ENCODE results near the gene ICAM1.

Gene ICAM1

DNA sequence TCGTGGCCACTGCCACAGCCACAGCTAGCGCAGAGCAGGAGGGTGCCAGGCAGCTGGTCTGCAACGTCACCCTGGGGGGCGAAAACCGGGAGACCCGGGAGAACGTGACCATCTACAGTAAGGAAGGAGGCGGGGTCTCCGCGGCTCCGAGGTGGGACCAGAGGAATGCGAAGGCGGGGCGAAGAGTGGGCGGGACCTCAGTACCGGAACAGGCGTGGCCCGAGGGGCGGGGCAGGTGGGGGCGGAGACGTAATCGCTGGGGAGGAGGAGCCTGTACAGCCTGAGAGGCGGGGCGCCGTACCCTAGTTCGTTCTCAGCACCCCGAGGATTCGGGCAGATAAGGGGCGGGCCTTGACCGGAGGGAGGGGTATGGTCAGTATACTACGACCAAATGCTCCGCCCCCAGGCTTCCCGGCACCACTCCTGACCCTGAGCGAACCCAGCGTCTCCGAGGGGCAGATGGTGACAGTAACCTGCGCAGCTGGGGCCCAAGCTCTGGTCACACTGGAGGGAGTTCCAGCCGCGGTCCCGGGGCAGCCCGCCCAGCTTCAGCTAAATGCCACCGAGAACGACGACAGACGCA, 21.4 kb downstream of the ICAM1 start:
- no peak overlapping the region for H3K9ac ChIP-seq (ENCODE audit: low read length)
- H3K4me1 ChIP-seq (ENCODE audit: control insufficient read depth, insufficient read depth, low read length) = peaks cover 71% of the 10 kb centered on the region
- H3K4me3 ChIP-seq (ENCODE audit: low read length) = peak overlapping the region; percentile 8
- peaks cover 90% of the 10 kb centered on the region for H3K27me3 ChIP-seq (ENCODE audit: control insufficient read depth, insufficient read depth, low read length)
- H3K9me3 ChIP-seq (ENCODE audit: control insufficient read depth, low read length) = no peaks in the 10 kb centered on the region
- H3K36me3 ChIP-seq (ENCODE audit: control insufficient read depth, insufficient read depth, low read length) = no peaks in the 10 kb centered on the region

DNA sequence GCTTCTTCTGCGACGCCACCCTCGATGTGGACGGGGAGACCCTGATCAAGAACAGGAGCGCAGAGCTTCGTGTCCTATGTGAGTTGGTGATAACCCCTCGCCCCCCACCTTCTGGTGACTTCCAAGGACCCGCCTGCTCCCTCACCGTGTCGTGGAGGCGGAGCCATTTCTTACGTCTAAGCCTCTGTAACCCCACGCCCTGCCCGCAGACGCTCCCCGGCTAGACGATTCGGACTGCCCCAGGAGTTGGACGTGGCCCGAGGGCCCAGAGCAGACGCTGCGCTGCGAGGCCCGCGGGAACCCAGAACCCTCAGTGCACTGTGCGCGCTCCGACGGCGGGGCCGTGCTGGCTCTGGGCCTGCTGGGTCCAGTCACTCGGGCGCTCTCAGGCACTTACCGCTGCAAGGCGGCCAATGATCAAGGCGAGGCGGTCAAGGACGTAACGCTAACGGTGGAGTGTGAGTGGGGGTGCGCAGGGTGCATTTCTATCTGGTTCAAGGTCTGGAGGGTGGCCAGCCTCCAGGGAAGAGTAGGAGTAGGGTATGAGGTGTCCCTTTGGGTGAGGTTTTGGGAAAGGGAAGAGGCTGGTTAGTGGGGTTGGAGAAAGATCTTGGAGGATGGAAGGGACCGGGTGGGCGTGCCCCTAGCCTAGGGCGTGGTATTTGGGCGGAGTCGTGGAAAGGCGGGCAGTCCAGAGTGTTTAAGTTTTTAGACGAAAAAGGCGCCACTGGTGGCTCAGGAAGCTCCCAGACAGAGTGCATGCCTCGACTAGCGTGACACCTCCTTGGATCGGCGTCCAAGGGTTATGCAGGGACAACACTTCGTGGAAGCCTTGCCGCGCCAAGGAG, 22.1 kb downstream of the ICAM1 start:
- H3K9me3 ChIP-seq (ENCODE audit: control insufficient read depth, low read length) = no peaks in the 10 kb centered on the region
- H3K4me3 ChIP-seq (ENCODE audit: low read length) = peak overlapping the region; percentile 8
- H3K27me3 ChIP-seq (ENCODE audit: control insufficient read depth, insufficient read depth, low read length) = peaks cover 82% of the 10 kb centered on the region
- H3K9ac ChIP-seq (ENCODE audit: low read length) = no peak overlapping the region
- peaks cover 64% of the 10 kb centered on the region for H3K4me1 ChIP-seq (ENCODE audit: control insufficient read depth, insufficient read depth, low read length)
- no peaks in the 10 kb centered on the region for H3K36me3 ChIP-seq (ENCODE audit: control insufficient read depth, insufficient read depth, low read length)

DNA sequence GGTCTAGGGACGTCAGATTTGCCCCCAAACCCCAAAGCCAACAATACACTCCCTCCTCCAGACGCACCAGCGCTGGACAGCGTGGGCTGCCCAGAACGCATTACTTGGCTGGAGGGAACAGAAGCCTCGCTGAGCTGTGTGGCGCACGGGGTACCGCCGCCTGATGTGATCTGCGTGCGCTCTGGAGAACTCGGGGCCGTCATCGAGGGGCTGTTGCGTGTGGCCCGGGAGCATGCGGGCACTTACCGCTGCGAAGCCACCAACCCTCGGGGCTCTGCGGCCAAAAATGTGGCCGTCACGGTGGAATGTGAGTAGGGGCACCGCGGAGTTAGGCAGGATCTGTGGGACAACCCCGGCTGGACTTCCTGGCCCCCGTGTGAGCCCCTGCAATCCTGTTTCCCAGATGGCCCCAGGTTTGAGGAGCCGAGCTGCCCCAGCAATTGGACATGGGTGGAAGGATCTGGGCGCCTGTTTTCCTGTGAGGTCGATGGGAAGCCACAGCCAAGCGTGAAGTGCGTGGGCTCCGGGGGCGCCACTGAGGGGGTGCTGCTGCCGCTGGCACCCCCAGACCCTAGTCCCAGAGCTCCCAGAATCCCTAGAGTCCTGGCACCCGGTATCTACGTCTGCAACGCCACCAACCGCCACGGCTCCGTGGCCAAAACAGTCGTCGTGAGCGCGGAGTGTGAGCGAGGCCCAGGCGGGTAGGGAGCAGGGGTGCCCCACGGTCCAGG, 22.9 kb downstream of the ICAM1 start:
- no peaks in the 10 kb centered on the region for H3K36me3 ChIP-seq (ENCODE audit: control insufficient read depth, insufficient read depth, low read length)
- H3K9ac ChIP-seq (ENCODE audit: low read length) = no peak overlapping the region
- no peak overlapping the region for H3K4me3 ChIP-seq (ENCODE audit: low read length)
- H3K27me3 ChIP-seq (ENCODE audit: control insufficient read depth, insufficient read depth, low read length) = peaks cover 75% of the 10 kb centered on the region
- no peaks in the 10 kb centered on the region for H3K9me3 ChIP-seq (ENCODE audit: control insufficient read depth, low read length)
- H3K4me1 ChIP-seq (ENCODE audit: control insufficient read depth, insufficient read depth, low read length) = peaks cover 60% of the 10 kb centered on the region

- peaks cover 55% of the 10 kb centered on the region for H3K4me1 ChIP-seq (ENCODE audit: control insufficient read depth, insufficient read depth, low read length)
These were observed 23.4 kb downstream of the ICAM1 start for GRCh38 chr19:10294368-10294697.

GRCh38 chr19:10295305-10295846, 24.5 kb downstream of the ICAM1 start:
- peak overlapping the region; percentile 22 for H3K9ac ChIP-seq (ENCODE audit: low read length)
- H3K36me3 ChIP-seq (ENCODE audit: control insufficient read depth, insufficient read depth, low read length) = no peaks in the 10 kb centered on the region
- peaks cover 67% of the 10 kb centered on the region for H3K27me3 ChIP-seq (ENCODE audit: control insufficient read depth, insufficient read depth, low read length)
- H3K9me3 ChIP-seq (ENCODE audit: control insufficient read depth, low read length) = no peaks in the 10 kb centered on the region
- H3K4me1 ChIP-seq (ENCODE audit: control insufficient read depth, insufficient read depth, low read length) = peaks cover 46% of the 10 kb centered on the region
- H3K4me3 ChIP-seq (ENCODE audit: low read length) = no peak overlapping the region

More at GRCh38 chr19:10294368-10294697, 23.4 kb downstream of the ICAM1 start:
- H3K27me3 ChIP-seq (ENCODE audit: control insufficient read depth, insufficient read depth, low read length) = peaks cover 69% of the 10 kb centered on the region
- no peaks in the 10 kb centered on the region for H3K9me3 ChIP-seq (ENCODE audit: control insufficient read depth, low read length)
- no peak overlapping the region for H3K4me3 ChIP-seq (ENCODE audit: low read length)
- H3K9ac ChIP-seq (ENCODE audit: low read length) = no peak overlapping the region
- H3K36me3 ChIP-seq (ENCODE audit: control insufficient read depth, insufficient read depth, low read length) = no peaks in the 10 kb centered on the region

DNA sequence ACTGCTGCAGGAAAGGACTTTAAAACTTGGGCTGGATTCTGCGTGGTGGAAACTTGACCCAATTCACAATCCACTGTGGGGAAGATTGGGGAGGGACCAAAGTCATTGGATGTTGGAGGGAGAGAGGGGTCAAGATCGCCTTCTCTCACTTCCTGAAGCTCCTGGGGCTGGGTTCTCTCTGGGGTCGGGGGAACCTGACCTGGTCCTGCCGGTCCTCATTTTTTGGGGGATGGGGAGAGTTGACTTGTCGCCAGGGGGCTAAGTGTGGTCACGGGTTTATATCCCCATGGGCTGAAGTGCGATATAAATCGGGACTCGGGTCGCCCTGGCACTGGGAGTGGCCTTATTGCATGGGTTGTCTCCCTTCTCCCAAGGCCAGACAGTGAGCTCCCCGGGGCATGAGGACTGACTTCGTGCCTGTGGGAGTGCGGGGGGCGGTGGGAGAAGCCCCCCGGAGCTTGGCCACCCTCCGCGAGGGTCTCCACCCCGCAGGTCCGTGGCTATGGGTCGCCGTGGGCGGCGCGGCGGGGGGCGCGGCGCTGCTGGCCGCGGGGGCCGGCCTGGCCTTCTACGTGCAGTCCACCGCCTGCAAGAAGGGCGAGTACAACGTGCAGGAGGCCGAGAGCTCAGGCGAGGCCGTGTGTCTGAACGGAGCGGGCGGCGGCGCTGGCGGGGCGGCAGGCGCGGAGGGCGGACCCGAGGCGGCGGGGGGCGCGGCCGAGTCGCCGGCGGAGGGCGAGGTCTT, 25.1 kb downstream of the ICAM1 start:
- peaks cover 40% of the 10 kb centered on the region for H3K4me1 ChIP-seq (ENCODE audit: control insufficient read depth, insufficient read depth, low read length)
- H3K9ac ChIP-seq (ENCODE audit: low read length) = peak overlapping the region; percentile 22
- no peak overlapping the region for H3K4me3 ChIP-seq (ENCODE audit: low read length)
- H3K9me3 ChIP-seq (ENCODE audit: control insufficient read depth, low read length) = no peaks in the 10 kb centered on the region
- H3K36me3 ChIP-seq (ENCODE audit: control insufficient read depth, insufficient read depth, low read length) = no peaks in the 10 kb centered on the region
- H3K27me3 ChIP-seq (ENCODE audit: control insufficient read depth, insufficient read depth, low read length) = peaks cover 61% of the 10 kb centered on the region

DNA sequence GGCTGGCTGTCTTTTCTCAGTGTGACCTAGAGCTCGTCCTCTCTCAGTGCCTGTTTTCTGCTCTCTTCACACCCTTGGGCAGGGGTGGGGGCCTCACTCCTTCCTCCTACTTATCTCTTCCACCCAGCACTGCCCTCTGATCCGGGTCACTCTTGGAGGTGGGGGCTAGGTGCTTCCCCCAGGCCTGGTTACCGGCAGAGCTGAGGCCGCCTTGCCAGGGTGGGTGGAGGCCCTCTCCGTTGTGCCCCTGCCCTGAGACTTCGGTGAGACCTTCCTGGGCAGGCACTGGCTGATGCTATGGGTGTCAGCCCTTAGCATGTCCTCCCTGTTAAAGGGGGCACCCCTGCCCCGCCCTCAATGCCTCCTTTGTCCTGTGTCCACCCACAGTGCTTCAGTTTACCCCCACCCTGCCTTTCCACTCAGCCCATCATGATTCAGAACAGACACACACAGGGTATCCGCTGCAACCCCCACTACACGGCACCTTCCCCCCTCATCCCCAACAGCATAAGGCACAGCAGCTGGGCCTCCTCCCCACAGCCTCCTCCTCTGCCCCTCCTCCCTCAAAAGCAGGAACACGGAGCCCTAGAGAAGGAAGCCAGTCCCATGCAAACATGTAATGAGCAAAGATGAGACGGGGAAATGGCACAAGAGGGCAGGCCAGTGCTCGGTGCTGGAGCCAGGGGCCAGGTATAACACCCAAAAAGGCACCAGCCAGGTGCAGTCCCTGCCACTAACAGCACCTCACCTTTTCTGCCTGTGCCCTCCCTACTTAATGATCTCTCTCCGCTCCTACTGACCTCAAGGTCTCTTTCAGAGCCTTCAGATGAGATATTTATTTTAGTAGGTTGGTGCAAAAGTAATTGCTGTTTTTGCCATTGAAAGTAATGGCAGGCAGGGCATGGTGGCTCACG, 28.9 kb downstream of the ICAM1 start:
- Histone ChIP-seq H3K4me1 (ENCODE audit: control insufficient read depth, insufficient read depth, low read length) (peaks cover 14% of the 10 kb centered on the region), H3K9ac (ENCODE audit: low read length) (no peak overlapping the region), H3K36me3 (ENCODE audit: control insufficient read depth, insufficient read depth, low read length) (no peaks in the 10 kb centered on the region), H3K4me3 (ENCODE audit: low read length) (no peak overlapping the region), H3K9me3 (ENCODE audit: control insufficient read depth, low read length) (no peaks in the 10 kb centered on the region), H3K27me3 (ENCODE audit: control insufficient read depth, insufficient read depth, low read length) (peaks cover 23% of the 10 kb centered on the region)

DNA sequence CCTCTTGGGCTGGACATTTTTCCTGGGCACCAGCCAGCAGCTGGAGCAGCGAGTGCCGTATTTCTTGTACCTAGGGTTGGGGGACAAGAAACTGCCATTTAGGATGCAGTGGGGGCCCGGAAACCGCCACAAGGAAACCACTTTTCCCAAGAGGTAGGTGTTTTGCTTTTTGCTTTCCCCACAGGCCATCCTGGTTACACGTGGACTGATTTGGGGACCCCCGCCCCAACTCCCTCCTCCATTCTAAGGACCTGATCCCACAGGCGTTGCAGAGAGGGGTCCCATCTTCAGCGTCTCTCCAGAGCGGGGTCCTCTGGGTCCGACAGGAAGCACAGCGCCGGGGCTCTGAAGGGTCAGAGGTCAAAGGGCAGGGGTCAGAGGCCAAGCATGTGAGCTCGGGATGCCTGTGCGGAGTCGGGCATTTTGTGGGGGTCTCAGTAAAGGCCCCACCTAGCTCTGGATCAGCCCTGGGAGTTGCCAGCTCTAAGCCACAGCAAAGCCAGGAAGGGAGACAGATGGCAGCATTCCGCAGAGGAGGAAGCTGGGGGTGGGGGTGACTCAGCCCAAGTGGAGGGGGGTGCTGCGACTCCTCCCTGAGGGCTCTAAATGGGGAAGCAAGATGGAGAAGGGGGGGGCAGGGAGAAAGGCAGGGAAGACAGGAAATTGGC, 34.4 kb downstream of the ICAM1 start:
- H3K27me3 ChIP-seq (ENCODE audit: control insufficient read depth, insufficient read depth, low read length) = no peaks in the 10 kb centered on the region
- no peak overlapping the region for H3K4me3 ChIP-seq (ENCODE audit: low read length)
- H3K9me3 ChIP-seq (ENCODE audit: control insufficient read depth, low read length) = no peaks in the 10 kb centered on the region
- no peaks in the 10 kb centered on the region for H3K4me1 ChIP-seq (ENCODE audit: control insufficient read depth, insufficient read depth, low read length)
- H3K9ac ChIP-seq (ENCODE audit: low read length) = no peak overlapping the region
- H3K36me3 ChIP-seq (ENCODE audit: control insufficient read depth, insufficient read depth, low read length) = no peaks in the 10 kb centered on the region

DNA sequence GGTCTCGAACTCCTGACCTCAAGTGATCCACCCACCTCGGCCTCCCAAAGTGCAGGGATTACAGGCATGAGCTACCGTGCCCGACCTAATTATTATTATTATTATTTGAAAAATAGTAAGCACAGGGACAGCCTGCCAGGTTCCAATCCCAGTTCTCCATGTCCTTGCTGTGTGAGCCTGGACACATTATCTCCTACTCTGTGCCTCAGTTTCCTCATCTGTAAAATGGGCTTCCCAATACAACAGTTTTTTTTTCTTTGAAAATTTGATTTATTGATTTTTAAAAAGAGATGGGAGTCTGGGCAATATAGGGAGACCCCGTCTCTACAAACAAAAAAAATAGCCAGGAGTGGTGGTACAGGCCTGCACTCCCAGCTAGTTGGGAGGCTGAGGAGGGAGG, 35.4 kb downstream of the ICAM1 start:
- Histone ChIP-seq H3K9ac (ENCODE audit: low read length) (no peak overlapping the region), H3K4me1 (ENCODE audit: control insufficient read depth, insufficient read depth, low read length) (no peaks in the 10 kb centered on the region), H3K9me3 (ENCODE audit: control insufficient read depth, low read length) (no peaks in the 10 kb centered on the region), H3K4me3 (ENCODE audit: low read length) (no peak overlapping the region), H3K36me3 (ENCODE audit: control insufficient read depth, insufficient read depth, low read length) (no peaks in the 10 kb centered on the region), H3K27me3 (ENCODE audit: control insufficient read depth, insufficient read depth, low read length) (no peaks in the 10 kb centered on the region)

GRCh38 chr19:10309423-10309822, 38.5 kb downstream of the ICAM1 start, which contains the start of gene ZGLP1:
TSS of gene ZGLP1 (minus strand) at chr19:10309815.
- Histone ChIP-seq H3K36me3 (ENCODE audit: control insufficient read depth, insufficient read depth, low read length) (no peaks in the 10 kb centered on the region), H3K27me3 (ENCODE audit: control insufficient read depth, insufficient read depth, low read length) (no peaks in the 10 kb centered on the region), H3K4me1 (ENCODE audit: control insufficient read depth, insufficient read depth, low read length) (no peaks in the 10 kb centered on the region), H3K9ac (ENCODE audit: low read length) (no peak within 1 kb of the TSS), H3K9me3 (ENCODE audit: control insufficient read depth, low read length) (no peaks in the 10 kb centered on the region), H3K4me3 (ENCODE audit: low read length) (no peak within 1 kb of the TSS)

Measured in mucosa of stomach (tissue), 1 donor.